Thyroid gland (tissue), 4 donors: ENCODE results near the gene MGAM2.

Source experiments
- CTCF ChIP-seq, 6 experiments: fragments of 200-600 bp in 3 of 6; fragments of 450-650 bp in 3 of 6; sonication (generic) in 3 of 6; IDR thresholded peaks; one replicate each; pipeline ENCODE4 v1.5.1; 2016 to 2019; ENCODE audit warnings: antibody characterized with exemption in 6 of 6, mild to moderate bottlenecking in 2 of 6, inconsistent platforms in 1 of 6, moderate library complexity in 1 of 6
- POLR2A ChIP-seq, 2 donors: fragments of 450-650 bp; IDR thresholded peaks; one replicate each; pipeline ENCODE4 v1.6.1; 2017; ENCODE audit warnings: antibody characterized with exemption in 2 of 2, mild to moderate bottlenecking in 2 of 2, moderate library complexity in 1 of 2

- TF ChIP-seq POLR2A (IDR thresholded peaks at IDR 0.05) (no peak), CTCF (IDR thresholded peaks at IDR 0.05) (no peak)
Measured at GRCh38 chr7:142177869-142178268, 66.4 kb downstream of the MGAM2 start.
